Activated CD8-positive, alpha-beta T cell treated with anti-CD3 and anti-CD28 coated beads for 36 hours (primary cell): ENCODE data around the gene DNAJC4. TPM values are rescaled to one million over a fixed set of nuclear protein-coding genes. Genes with fewer than 3 reads are reported as not detected.
A peak's percentile ranks its signal among the peaks of the same experiment; 100 is the strongest.
"Not testable (repeated sequence)": the region's sequence is repeated elsewhere in the genome, so short reads cannot be mapped to it uniquely, and the experiment has no call there.

ENCODE experiments used
- ATAC-seq: fragments of 200-7000 bp; cut with Tn5 transposase; one replicate; pipeline ENCODE4 v1.10.0; 2021; ENCODE audit warnings: mild to moderate bottlenecking, moderate library complexity
- CTCF ChIA-PET: fragments of 350-600 bp; sonication (Branson Sonifier 250); formaldehyde crosslinking; loops from one replicate; lab custom pipeline; 2021; ENCODE audit warnings: antibody characterized with exemption; lab: Charles Lee
- POLR2A ChIA-PET: fragments of 350-600 bp; sonication (Branson Sonifier 250); formaldehyde crosslinking; loops from one replicate; lab custom pipeline; 2021; ENCODE audit warnings: antibody characterized with exemption; lab: Charles Lee
- DNase-seq: peaks from one replicate; pipeline ENCODE4 v3.0.0-alpha.2; 2020
- H3K27ac Mint-ChIP-seq: one replicate; pipeline ENCODE4 v1.8.0; 2021; ENCODE audit warnings: mild to moderate bottlenecking, mixed read lengths
- H3K27me3 Mint-ChIP-seq: one replicate; pipeline ENCODE4 v1.8.0; 2021; ENCODE audit warnings: mixed read lengths
- H3K36me3 Mint-ChIP-seq: one replicate; pipeline ENCODE4 v1.8.0; 2021; ENCODE audit warnings: low read depth, mixed read lengths
- H3K4me1 Mint-ChIP-seq: one replicate; pipeline ENCODE4 v1.8.0; 2021; ENCODE audit warnings: low read depth, mixed read lengths
- H3K4me3 Mint-ChIP-seq: one replicate; pipeline ENCODE4 v1.8.0; 2021; ENCODE audit warnings: mild to moderate bottlenecking, moderate library complexity, mixed read lengths
- H3K9me3 Mint-ChIP-seq: one replicate; pipeline ENCODE4 v1.8.0; 2021; ENCODE audit warnings: mixed read lengths
- CTCF ChIP-seq: fragments of 200-600 bp; IDR thresholded peaks from one replicate; pipeline ENCODE4 v1.8.0; 2022; ENCODE audit warnings: antibody characterized with exemption, mild to moderate bottlenecking
- intact Hi-C: fragments of 100-400 bp; cut with micrococcal nuclease; formaldehyde crosslinking; loops from one replicate; pipeline ENCODE4 v1.10.0; 2022
- total RNA-seq, 2 experiments: library from RNA; stranded (reverse); gene quantifications; one replicate each; pipeline ENCODE4 v1.2.3, GENCODE V29; 2021

DNAJC4 gene
- total RNA-seq, 2 experiments from 2014 or later, result 25.8 to 26.1 TPM

GRCh38 chr11:64244966-64245365 is 14.6 kb downstream of the DNAJC4 start:
- H3K27me3 Mint-ChIP-seq, result no peaks in the 10 kb centered on the region
- H3K4me1 Mint-ChIP-seq, result peaks cover 28% of the 10 kb centered on the region
- CTCF ChIA-PET, result interaction anchor here (0.9 to 4.6 kb wide), 9 partner anchors 11 to 87 kb away, joined by 3 to 35 read pairs (median 7); partner anchors contain the start of genes CATSPERZ, FERMT3, NUDT22 and PRDX5
- POLR2A ChIA-PET, result interaction anchor here (0.6 to 10.0 kb wide), 8 partner anchors 9 to 73 kb away, joined by 3 to 132 read pairs (median 17); partner anchors contain the start of genes FERMT3, NUDT22, PRDX5 and TRMT112
- H3K36me3 Mint-ChIP-seq, result peaks cover 33% of the 10 kb centered on the region
- peak overlapping the region; percentile 94 for H3K4me3 Mint-ChIP-seq
- TF ChIP-seq CTCF, result no peak
- H3K9me3 Mint-ChIP-seq, result no peaks in the 10 kb centered on the region
- H3K27ac Mint-ChIP-seq, result peak overlapping the region; percentile 93
- DNase-seq (no peak), ATAC-seq (no peak)
- intact Hi-C loops, result loop anchor here (10.0 kb wide), 1 partner anchor 60 kb away; the partner anchor contains the start of genes CATSPERZ and ESRRA

GRCh38 chr11:64245401-64245796 is 15.1 kb downstream of the DNAJC4 start:
- ChIA-PET POLR2A (interaction anchor here (0.9 to 10.0 kb wide), 8 partner anchors 9 to 72 kb away, joined by 3 to 132 read pairs (median 17); partner anchors contain the start of genes FERMT3, NUDT22, PRDX5 and TRMT112), CTCF (interaction anchor here (0.9 to 4.6 kb wide), 8 partner anchors 11 to 87 kb away, joined by 3 to 35 read pairs (median 6); partner anchors contain the start of genes CATSPERZ, FERMT3, NUDT22 and PRDX5)
- peaks cover 28% of the 10 kb centered on the region for H3K4me1 Mint-ChIP-seq
- H3K9me3 Mint-ChIP-seq, result no peaks in the 10 kb centered on the region
- peaks cover 30% of the 10 kb centered on the region for H3K36me3 Mint-ChIP-seq
- intact Hi-C loops, result loop anchor here (10.0 kb wide), 1 partner anchor 59 kb away; the partner anchor contains the start of genes CATSPERZ and ESRRA
- peak overlapping the region; percentile 93 for H3K27ac Mint-ChIP-seq
- H3K27me3 Mint-ChIP-seq, result no peaks in the 10 kb centered on the region
- H3K4me3 Mint-ChIP-seq, result peak overlapping the region; percentile 94
- ATAC-seq (no peak), DNase-seq (peak; percentile 59)
- no peak for TF ChIP-seq CTCF

- no peak for TF ChIP-seq CTCF
- DNase-seq (peak; percentile 90), ATAC-seq (peak; percentile 5)
- H3K27me3 Mint-ChIP-seq, result no peaks in the 10 kb centered on the region
- ChIA-PET CTCF (interaction anchor here (0.9 to 4.6 kb wide), 11 partner anchors 10 to 86 kb away, joined by 3 to 35 read pairs (median 6); partner anchors contain the start of genes CATSPERZ, FERMT3, NUDT22 and PRDX5), POLR2A (interaction anchor here (0.6 to 10.0 kb wide), 10 partner anchors 9 to 1608 kb away, joined by 3 to 132 read pairs (median 12); partner anchors contain the start of genes FERMT3, NUDT22, PRDX5 and TRMT112)
- peak overlapping the region; percentile 94 for H3K4me3 Mint-ChIP-seq
- no peaks in the 10 kb centered on the region for H3K9me3 Mint-ChIP-seq
- intact Hi-C loops, result loop anchor here (10.0 kb wide), 1 partner anchor 59 kb away; the partner anchor contains the start of genes CATSPERZ and ESRRA
- H3K27ac Mint-ChIP-seq, result peak overlapping the region; percentile 93
- H3K36me3 Mint-ChIP-seq, result peaks cover 28% of the 10 kb centered on the region
- peaks cover 30% of the 10 kb centered on the region for H3K4me1 Mint-ChIP-seq
Measured at GRCh38 chr11:64245797-64246620, 15.7 kb downstream of the DNAJC4 start.

- CTCF ChIA-PET, result interaction anchor here (0.9 to 4.6 kb wide), 6 partner anchors 13 to 71 kb away, joined by 3 to 35 read pairs (median 6); partner anchors contain the start of genes CATSPERZ, FERMT3, PRDX5 and TRMT112
- ATAC-seq, result peak; percentile 7
- not testable (repeated sequence) for H3K9me3 Mint-ChIP-seq, DNase-seq, H3K27me3 Mint-ChIP-seq, H3K27ac Mint-ChIP-seq
- H3K4me3 Mint-ChIP-seq, result peak overlapping the region; percentile 78
- H3K4me1 Mint-ChIP-seq, result peaks cover 30% of the 10 kb centered on the region
- POLR2A ChIA-PET, result interaction anchor here (0.6 to 10.0 kb wide), 6 partner anchors 8 to 1609 kb away, joined by 3 to 132 read pairs (median 12); partner anchors contain the start of gene FERMT3
- intact Hi-C loops, result loop anchor here (10.0 kb wide), 1 partner anchor 58 kb away; the partner anchor contains the start of genes CATSPERZ and ESRRA
- peaks cover 28% of the 10 kb centered on the region for H3K36me3 Mint-ChIP-seq
Measured at GRCh38 chr11:64246621-64246870, 16.2 kb downstream of the DNAJC4 start.
